Measurements from ENCODE around the gene PTPRO. TPM values are rescaled to one million over a fixed set of nuclear protein-coding genes. Genes with fewer than 3 reads are reported as not detected.
A peak's percentile ranks its signal among the peaks of the same experiment; 100 is the strongest.

The PTPRO gene
- polyA plus RNA-seq, 2 of the 4 experiments (the other 2 are of a cell fraction), result 0.04 TPM; not detected in 1

GRCh38 chr12:15429262-15429661, 107.0 kb downstream of the PTPRO start:
- TF ChIP-seq BHLHE40 (IDR thresholded peaks at IDR 0.05; ENCODE audit: low read depth, low read length) (no peak), ZNF302 (CRISPR knock-in tag; IDR thresholded peaks at IDR 0.05) (no peak), PHF8 (IDR thresholded peaks at IDR 0.05; ENCODE audit: borderline replicate concordance, low read depth) (no peak), ZSCAN20 (CRISPR knock-in tag; IDR thresholded peaks at IDR 0.05) (no peak), HOXA7 (CRISPR knock-in tag; IDR thresholded peaks at IDR 0.05) (no peak), CBX2 (IDR thresholded peaks at IDR 0.05; ENCODE audit: borderline replicate concordance, low read depth) (no peak), ELK1 (IDR thresholded peaks at IDR 0.05; ENCODE audit: low read depth, low read length) (no peak), CTCF (IDR thresholded peaks at IDR 0.05) (no peak), CHD2 (IDR thresholded peaks at IDR 0.05; ENCODE audit: low read length, partially characterized antibody) (no peak), POLR2A (IDR thresholded peaks at IDR 0.05; ENCODE audit: low read length) (no peak), KDM1A (IDR thresholded peaks at IDR 0.05; ENCODE audit: low read depth) (no peak)
- TF ChIP-seq, protein P1, sequence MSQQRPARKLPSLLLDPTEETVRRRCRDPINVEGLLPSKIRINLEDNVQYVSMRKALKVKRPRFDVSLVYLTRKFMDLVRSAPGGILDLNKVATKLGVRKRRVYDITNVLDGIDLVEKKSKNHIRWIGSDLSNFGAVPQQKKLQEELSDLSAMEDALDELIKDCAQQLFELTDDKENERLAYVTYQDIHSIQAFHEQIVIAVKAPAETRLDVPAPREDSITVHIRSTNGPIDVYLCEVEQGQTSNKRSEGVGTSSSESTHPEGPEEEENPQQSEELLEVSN (IDR thresholded peaks at IDR 0.05; ENCODE audit: borderline replicate concordance, low read depth), result no peak
- no peak overlapping the region for H3K4me3 ChIP-seq
- ChIA-PET CTCF (interaction anchor here (0.8 kb wide), 1 partner anchor 337 kb away, joined by 3 read pairs; no protein-coding TSS in a partner anchor), POLR2A (no interaction called here)
- H3K4me2 ChIP-seq, result no peak overlapping the region
- H3K27ac ChIP-seq, result no peak overlapping the region
- 77% methylated on average over 1 of the region's 1 CpG for WGBS (ENCODE audit: missing lambda C conversion rate)
- DNase-seq (ENCODE audit: low read depth in 1 of 2, low spot score in 1 of 2) (no peak), FAIRE-seq (no peak), ATAC-seq (no peak)
- H3K4me1 ChIP-seq, result no peaks in the 10 kb centered on the region
- no peaks in the 10 kb centered on the region for H3K9me3 ChIP-seq

DNA sequence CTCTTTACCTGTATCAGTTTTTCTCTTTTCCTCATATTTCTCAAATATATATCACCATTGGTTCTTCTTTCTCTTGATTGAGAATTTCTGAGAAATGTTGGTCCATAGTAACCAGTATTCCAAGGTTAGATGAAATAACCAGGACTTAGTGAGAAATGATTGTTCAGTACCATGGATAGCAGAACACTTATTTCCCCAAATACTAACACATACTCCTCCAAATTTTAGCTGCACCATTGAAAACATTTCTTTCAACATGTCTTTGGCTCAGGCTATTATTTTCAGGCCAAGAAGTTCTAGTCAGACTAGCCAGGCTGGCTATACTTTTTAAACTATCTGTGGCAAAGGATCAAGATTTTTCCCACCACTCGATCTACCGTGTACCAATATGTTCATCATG, 113.3 kb downstream of the PTPRO start:
- H3K9me3 ChIP-seq, result peaks cover 6% of the 10 kb centered on the region; the same call in 1 of the 3 replicates
- H3K4me2 ChIP-seq, result no peak overlapping the region
- H3K27ac ChIP-seq, result no peak overlapping the region
- CTCF ChIA-PET, result no interaction called here
- DNase-seq (ENCODE audit: low read depth in 1 of 2, low spot score in 1 of 2) (no peak), FAIRE-seq (no peak), ATAC-seq (no peak)
- no peak for TF ChIP-seq KDM1A (IDR thresholded peaks at IDR 0.05; ENCODE audit: low read depth)
- TF ChIP-seq HMGXB4 (CRISPR knock-in tag; IDR thresholded peaks at IDR 0.05; ENCODE audit: borderline replicate concordance), result no peak
- no peak for TF ChIP-seq HOXA7 (CRISPR knock-in tag; IDR thresholded peaks at IDR 0.05)
- TF ChIP-seq, protein P2, sequence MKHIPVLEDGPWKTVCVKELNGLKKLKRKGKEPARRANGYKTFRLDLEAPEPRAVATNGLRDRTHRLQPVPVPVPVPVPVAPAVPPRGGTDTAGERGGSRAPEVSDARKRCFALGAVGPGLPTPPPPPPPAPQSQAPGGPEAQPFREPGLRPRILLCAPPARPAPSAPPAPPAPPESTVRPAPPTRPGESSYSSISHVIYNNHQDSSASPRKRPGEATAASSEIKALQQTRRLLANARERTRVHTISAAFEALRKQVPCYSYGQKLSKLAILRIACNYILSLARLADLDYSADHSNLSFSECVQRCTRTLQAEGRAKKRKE (CRISPR knock-in tag; IDR thresholded peaks at IDR 0.05; ENCODE audit: low read depth), result no peak
- TF ChIP-seq HOXB5 (CRISPR knock-in tag; IDR thresholded peaks at IDR 0.05), result no peak
- TF ChIP-seq NPAS2 (CRISPR knock-in tag; IDR thresholded peaks at IDR 0.05; ENCODE audit: borderline replicate concordance), result no peak
- TF ChIP-seq PHF8 (IDR thresholded peaks at IDR 0.05; ENCODE audit: borderline replicate concordance, low read depth), result no peak
- TF ChIP-seq SREBF2 (IDR thresholded peaks at IDR 0.05), result no peak
- TF ChIP-seq ESRRA (IDR thresholded peaks at IDR 0.05; ENCODE audit: borderline replicate concordance, low read length), result no peak
- TF ChIP-seq EP300 (IDR thresholded peaks at IDR 0.05), result no peak
- TF ChIP-seq CBX8 (IDR thresholded peaks at IDR 0.05), result no peak
- no peak for TF ChIP-seq NR3C1 (IDR thresholded peaks at IDR 0.05)
- TF ChIP-seq, protein P3, sequence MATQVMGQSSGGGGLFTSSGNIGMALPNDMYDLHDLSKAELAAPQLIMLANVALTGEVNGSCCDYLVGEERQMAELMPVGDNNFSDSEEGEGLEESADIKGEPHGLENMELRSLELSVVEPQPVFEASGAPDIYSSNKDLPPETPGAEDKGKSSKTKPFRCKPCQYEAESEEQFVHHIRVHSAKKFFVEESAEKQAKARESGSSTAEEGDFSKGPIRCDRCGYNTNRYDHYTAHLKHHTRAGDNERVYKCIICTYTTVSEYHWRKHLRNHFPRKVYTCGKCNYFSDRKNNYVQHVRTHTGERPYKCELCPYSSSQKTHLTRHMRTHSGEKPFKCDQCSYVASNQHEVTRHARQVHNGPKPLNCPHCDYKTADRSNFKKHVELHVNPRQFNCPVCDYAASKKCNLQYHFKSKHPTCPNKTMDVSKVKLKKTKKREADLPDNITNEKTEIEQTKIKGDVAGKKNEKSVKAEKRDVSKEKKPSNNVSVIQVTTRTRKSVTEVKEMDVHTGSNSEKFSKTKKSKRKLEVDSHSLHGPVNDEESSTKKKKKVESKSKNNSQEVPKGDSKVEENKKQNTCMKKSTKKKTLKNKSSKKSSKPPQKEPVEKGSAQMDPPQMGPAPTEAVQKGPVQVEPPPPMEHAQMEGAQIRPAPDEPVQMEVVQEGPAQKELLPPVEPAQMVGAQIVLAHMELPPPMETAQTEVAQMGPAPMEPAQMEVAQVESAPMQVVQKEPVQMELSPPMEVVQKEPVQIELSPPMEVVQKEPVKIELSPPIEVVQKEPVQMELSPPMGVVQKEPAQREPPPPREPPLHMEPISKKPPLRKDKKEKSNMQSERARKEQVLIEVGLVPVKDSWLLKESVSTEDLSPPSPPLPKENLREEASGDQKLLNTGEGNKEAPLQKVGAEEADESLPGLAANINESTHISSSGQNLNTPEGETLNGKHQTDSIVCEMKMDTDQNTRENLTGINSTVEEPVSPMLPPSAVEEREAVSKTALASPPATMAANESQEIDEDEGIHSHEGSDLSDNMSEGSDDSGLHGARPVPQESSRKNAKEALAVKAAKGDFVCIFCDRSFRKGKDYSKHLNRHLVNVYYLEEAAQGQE (IDR thresholded peaks at IDR 0.05), result peak; percentile 85
- TF ChIP-seq EHMT2 (IDR thresholded peaks at IDR 0.05; ENCODE audit: low read depth), result peak; percentile 39; the same call in 1 of the 2 replicates
- TF ChIP-seq RFX5 (IDR thresholded peaks at IDR 0.05), result no peak
- no peak overlapping the region for H3K4me3 ChIP-seq
- POLR2A ChIA-PET, result no interaction called here
- 68% methylated on average over 2 of the region's 2 CpGs for WGBS (ENCODE audit: missing lambda C conversion rate)
- no peaks in the 10 kb centered on the region for H3K4me1 ChIP-seq

All from A549 (cell line).